ENCODE data around the gene NLK.

DNA sequence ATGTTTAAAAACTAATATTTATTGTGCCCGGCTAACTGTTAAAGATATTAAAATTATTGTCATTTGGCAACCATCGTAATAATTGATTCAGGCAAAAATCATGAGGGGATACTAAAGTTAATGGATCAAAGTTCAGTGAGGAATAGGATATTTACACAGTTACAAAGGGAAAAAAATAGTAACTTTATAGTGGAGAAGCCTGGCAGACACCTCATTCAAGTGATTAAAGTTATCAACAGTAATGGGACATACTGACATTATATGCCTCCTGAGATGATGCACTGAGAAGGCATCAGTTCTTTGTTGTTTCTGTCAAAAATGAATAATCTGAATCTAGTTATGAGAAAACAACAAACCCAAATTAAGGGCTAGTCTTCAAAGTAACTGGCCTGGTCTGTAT lies 77.1 kb downstream of the NLK start:
- no peak for TF ChIP-seq POLR2A (IDR thresholded peaks at IDR 0.05)
- TF ChIP-seq POLR2AphosphoS5 (IDR thresholded peaks at IDR 0.05) = no peak
- TF ChIP-seq, protein P1, sequence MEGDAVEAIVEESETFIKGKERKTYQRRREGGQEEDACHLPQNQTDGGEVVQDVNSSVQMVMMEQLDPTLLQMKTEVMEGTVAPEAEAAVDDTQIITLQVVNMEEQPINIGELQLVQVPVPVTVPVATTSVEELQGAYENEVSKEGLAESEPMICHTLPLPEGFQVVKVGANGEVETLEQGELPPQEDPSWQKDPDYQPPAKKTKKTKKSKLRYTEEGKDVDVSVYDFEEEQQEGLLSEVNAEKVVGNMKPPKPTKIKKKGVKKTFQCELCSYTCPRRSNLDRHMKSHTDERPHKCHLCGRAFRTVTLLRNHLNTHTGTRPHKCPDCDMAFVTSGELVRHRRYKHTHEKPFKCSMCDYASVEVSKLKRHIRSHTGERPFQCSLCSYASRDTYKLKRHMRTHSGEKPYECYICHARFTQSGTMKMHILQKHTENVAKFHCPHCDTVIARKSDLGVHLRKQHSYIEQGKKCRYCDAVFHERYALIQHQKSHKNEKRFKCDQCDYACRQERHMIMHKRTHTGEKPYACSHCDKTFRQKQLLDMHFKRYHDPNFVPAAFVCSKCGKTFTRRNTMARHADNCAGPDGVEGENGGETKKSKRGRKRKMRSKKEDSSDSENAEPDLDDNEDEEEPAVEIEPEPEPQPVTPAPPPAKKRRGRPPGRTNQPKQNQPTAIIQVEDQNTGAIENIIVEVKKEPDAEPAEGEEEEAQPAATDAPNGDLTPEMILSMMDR (IDR thresholded peaks at IDR 0.05) = no peak

All from sigmoid colon (tissue), 4 donors.